COR-L47 (cell line): ENCODE results near the gene ANKLE1.
"Not testable (repeated sequence)": the region's sequence is repeated elsewhere in the genome, so short reads cannot be mapped to it uniquely, and the experiment has no call there.

ENCODE experiments used
- DNase-seq: peaks from one replicate; lab custom pipeline; 2025; lab: John Stamatoyannopoulos, UW

Gene ANKLE1

GRCh38 chr19:17248011-17248776 is 33.5 kb upstream of the ANKLE1 start:
- DNase-seq: no peak

GRCh38 chr19:17249887-17250548 is 31.7 kb upstream of the ANKLE1 start:
- no peak for DNase-seq

DNA sequence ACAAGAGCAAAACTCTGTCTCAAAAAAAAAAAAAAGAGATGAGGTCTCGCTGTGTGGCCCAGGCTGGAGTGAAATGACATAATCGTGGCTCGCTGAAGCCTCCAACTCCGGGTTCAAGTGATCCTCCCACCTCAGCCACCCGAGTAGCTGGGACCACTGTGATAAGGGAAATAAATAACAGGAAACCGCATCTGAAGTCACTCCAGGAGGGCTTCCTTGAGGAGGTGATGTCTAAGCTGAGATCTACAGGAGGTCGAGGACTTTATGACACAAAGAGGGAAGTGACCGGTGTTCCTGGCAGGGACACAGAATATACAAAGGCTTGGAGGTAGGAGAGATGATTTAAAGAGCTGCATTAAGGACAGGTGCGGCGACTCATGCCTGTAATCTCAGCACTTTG is 27.1 kb upstream of the ANKLE1 start:
- no peak for DNase-seq

GRCh38 chr19:17255150-17255621 is 26.5 kb upstream of the ANKLE1 start:
- no peak for DNase-seq

DNA sequence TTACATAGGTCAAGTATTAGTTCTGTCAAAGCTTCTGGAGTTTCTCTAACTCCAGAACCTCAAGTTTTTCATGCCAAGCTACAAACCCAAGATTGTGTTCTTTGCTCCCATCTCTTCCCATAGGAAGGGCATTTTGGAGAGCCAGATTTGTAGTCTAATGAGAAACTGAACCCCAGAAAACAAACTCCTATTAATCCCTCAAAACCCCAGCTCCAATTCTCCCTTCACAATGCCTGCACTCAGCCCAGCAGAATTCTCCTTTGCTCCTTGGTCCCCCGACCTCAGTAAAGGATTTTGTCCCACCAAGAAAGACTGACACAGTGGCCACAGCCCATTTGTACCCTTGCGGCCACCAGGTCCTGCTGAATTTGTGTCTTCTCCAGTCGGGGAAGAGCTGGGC is 25.6 kb upstream of the ANKLE1 start:
- no peak for DNase-seq

GRCh38 chr19:17259118-17259780 is 22.5 kb upstream of the ANKLE1 start:
- no peak for DNase-seq

GRCh38 chr19:17259934-17260333 is 21.8 kb upstream of the ANKLE1 start:
- DNase-seq: no peak

DNA sequence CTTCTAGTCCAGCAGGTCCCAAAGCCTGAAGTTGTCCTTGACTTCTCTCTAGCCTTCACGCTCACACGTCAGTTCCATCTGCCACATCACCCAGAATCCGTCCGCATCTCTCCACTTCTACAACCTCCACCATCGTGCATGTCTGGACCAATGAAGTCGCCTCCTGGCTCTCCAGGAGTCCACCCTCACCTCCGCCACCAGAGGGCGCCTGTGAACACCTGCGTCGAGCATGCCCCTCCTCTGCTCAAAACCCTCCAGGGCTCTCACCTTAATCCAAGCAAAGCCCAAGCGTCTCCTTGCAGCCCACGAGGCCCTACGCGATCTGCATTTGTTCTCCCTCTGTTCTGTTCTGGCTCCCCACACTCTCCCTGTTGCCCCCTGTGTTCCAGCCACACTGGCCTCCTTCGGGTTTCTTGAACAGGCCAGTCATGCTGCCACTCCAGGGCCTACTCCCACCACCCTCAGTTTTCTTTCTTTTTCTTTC is 20.8 kb upstream of the ANKLE1 start:
- peak; percentile 77 for DNase-seq

- DNase-seq: no peak
Observed at GRCh38 chr19:17262557-17262956, 19.1 kb upstream of the ANKLE1 start.

DNA sequence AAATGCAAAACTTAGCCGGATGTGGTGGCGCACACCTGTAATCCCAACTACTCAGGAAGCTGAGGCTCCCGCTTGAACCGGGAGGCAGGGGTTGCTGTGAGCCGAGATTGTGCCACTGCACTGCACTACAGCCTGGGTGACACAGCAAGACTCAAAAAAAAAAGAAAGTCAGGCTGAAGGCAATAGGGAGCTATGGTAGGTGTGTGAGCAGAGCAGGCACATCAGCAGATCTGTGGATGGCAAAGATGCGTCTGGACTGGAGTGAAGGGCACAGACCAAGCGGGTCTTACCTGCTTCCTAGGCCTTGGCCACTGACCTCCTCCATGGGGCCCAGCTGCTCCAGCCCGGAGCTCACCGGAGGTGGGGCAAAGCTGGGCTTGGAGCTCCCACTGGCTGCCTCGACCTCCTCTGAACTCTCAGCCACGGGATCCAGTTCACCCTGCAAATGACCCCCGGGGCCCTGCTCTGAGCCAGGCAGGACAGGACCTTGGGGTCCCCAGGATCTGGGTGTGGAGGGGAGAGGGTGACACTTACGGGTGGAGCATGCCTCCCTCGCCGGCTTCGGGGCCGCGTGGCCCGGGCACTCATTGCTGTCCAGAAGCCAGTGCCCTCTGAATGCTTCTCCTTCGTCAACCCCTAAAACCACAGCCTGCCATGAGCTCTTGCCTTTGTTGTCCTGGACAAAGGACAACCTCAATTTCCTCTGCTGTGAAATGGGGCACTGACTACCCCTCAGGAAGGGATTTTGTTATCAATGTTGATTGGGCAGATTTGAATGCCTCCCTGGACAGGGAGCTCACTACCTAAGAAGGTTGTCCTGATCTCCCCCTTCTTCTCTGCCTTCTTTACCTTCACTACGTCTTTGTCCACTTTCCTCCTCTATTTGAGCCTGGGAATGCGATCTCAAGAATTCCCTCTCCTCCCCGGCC is 17.7 kb upstream of the ANKLE1 start:
- DNase-seq: no peak

- DNase-seq: no peak
Observed at GRCh38 chr19:17264641-17264979, 17.1 kb upstream of the ANKLE1 start, which contains the start of gene USHBP1. Gene USHBP1, minus strand, starts transcription at chr19:17264745. Its CDS starts 446 bp downstream, at chr19:17264299.

- no peak for DNase-seq
Observed at GRCh38 chr19:17266026-17266425, 15.7 kb upstream of the ANKLE1 start.

- DNase-seq: no peak
Observed at GRCh38 chr19:17266589-17266974, 15.1 kb upstream of the ANKLE1 start.

DNA sequence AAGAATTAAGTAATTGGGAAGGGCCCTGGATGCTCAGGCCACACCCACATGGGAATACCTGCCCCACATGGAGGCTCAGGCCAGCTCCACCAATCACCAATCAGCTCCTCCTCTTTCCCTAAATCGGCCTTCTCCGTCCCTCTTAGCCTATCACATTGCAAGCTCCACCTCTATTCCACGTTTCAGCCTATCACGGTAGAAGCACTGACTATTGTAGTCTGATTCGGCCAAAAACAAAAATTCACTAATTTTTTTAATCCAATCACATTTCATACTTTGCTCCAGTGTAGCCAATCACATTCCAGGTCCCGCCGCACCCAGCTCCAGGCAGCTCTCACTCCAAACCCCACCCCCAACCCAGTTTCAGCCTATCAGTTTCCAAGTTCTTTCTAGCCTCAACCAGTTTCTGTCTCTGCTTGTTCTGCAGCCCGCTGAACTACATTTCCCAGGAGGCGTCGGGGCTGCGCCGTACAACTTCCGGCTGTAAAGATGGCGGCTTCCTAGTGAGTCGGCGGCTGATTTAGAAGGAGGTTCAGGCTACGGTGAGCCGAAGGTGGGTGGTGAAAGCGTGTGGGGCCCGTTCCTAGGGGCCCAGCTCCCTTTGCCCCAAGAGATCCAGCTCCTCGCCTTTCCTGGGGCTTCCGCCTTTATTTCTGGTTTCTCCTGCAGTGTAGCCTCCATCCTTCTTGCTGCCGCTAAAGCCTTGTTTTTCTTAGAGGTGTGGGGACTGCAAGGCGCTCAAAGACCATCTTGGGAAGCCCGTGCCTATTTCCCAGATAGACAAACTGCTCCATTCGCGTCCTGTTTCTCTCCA is 14.5 kb upstream of the ANKLE1 start, which contains the start of gene BABAM1:
BABAM1 (plus strand) TSS at position 469 of the 814 bp plus-strand sequence. CDS start 1,364 bp downstream, outside the sequence.
- peak; percentile 96 for DNase-seq

GRCh38 chr19:17268754-17269153 is 12.9 kb upstream of the ANKLE1 start:
- no peak for DNase-seq

DNA sequence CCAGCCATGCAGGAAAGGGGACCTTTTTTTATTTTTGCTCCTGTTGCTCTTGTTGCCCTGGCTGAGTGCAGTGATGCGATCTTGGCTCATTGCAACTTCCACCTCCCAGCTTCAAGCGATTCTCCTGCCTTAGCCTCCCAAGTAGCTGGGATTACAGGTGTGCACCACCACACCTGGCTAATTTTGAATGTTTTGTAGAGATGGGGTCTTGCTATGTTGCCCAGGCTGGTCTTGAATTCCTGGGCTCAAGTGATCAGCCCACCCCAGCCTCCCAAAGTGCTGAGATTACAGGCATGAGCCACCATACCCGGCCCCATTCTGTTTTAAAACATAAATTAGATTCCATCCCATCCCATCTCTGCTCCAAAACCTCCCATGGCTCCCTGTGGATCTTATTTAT is 6.8 kb upstream of the ANKLE1 start:
- not testable (repeated sequence) for DNase-seq

DNA sequence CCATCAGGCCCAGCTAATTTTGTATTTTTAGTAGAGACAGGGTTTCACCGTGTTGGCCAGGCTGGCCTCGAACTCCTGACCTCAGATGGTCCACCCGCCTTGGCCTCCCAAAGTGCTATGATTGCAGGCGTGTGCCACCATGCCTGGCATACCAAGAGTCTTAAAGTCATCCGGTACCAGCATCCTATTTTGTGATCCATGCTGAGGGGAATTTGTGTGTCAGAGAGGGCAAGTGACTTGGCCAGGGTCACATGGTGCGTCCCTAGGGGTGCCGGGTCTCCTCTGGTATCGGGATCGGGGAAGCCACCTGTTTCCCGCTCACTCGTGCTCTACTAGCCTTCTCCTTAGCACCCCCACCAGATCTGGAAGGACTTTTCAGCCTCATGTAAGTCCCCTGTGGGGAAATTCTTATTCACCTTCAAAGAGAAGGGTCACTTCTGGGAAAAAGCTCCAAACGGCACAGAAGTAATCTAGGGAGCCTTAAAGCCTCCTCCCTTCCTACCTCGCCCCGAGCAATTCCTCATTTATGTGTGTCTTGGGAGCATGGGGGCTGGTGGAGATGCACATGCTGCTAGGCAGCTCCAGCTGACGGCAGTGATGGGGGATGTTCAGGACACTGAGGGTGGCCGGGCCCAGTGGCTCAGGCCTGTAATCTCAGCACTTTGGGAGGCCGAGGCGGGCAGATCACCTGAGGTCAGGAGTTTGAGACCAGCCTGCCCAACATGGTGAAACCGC is 6.1 kb upstream of the ANKLE1 start:
- DNase-seq: no peak

DNA sequence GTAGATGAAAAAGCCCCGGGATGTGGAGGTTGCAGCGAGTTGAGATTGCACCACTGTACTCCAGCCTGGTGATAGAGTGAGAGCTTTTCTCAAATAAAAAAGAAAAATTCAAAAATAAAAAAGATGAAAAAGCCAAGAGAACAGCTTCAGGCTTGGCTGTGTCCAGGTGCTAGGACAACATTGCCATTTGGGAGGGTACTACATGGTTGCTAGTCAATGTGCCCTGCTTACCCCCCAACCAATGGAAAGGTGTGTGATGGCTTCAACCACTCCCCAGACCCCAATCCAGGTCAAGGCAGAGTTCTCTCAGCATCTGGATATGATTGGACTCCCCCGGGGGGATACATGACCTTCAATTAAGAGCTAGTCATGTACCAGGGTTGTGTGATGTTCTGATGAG is 2.3 kb upstream of the ANKLE1 start:
- no peak for DNase-seq

GRCh38 chr19:17282488-17283125 is 906 bp downstream of the ANKLE1 start:
- peak; percentile 82 for DNase-seq
